WTC11 (cell line): ENCODE results near the gene EIF2D. TPM values are rescaled to one million over a fixed set of nuclear protein-coding genes. Genes with fewer than 3 reads are reported as not detected.
A peak's percentile ranks its signal among the peaks of the same experiment; 100 is the strongest.

Source experiments
- ATAC-seq: fragments of 200-7000 bp; cut with Tn5 transposase; 2 replicates; pipeline ENCODE4 v1.10.0; 2021; ENCODE audit warnings: mild to moderate bottlenecking, moderate library complexity
- CTCF ChIA-PET: fragments of 300-600 bp; sonication (Branson Sonifier 250); formaldehyde crosslinking; loops from one replicate; lab custom pipeline; 2021; ENCODE audit warnings: antibody characterized with exemption; lab: Charles Lee
- POLR2A ChIA-PET: fragments of 350-600 bp; sonication (Branson Sonifier 250); formaldehyde crosslinking; loops from one replicate; lab custom pipeline; 2021; ENCODE audit warnings: antibody characterized with exemption; lab: Charles Lee
- DNase-seq: peaks from one replicate; pipeline ENCODE4 v3.0.0; 2021; ENCODE audit warnings: low spot score
- H3K27ac Mint-ChIP-seq: 2 replicates; pipeline ENCODE4 v1.8.0; 2021; ENCODE audit warnings: mixed read lengths
- H3K27me3 Mint-ChIP-seq: 2 replicates; pipeline ENCODE4 v1.8.0; 2021; ENCODE audit warnings: low read depth, mild to moderate bottlenecking, moderate library complexity, mixed read lengths
- H3K36me3 Mint-ChIP-seq: 2 replicates; pipeline ENCODE4 v1.8.0; 2021; ENCODE audit warnings: mixed read lengths
- H3K4me1 Mint-ChIP-seq: 2 replicates; pipeline ENCODE4 v1.8.0; 2022; ENCODE audit warnings: mixed read lengths
- H3K4me3 Mint-ChIP-seq: 2 replicates; pipeline ENCODE4 v1.8.0; 2021; ENCODE audit warnings: mild to moderate bottlenecking, moderate library complexity, mixed read lengths
- H3K9me3 Mint-ChIP-seq: 2 replicates; pipeline ENCODE4 v1.8.0; 2021; ENCODE audit warnings: mixed read lengths
- E2F4 ChIP-seq: sonication (generic); formaldehyde crosslinking; IDR thresholded peaks from 2 replicates; pipeline ENCODE4 v1.8.1; 2022; ENCODE audit warnings: low read depth, mild to moderate bottlenecking, moderate library complexity, missing genetic modification reagents, borderline replicate concordance
- EMX1 ChIP-seq: fragments of 250-450 bp; sonication (Bioruptor Pico); IDR thresholded peaks from 2 replicates; pipeline ENCODE4 v1.8.0; 2021; ENCODE audit warnings: mild to moderate bottlenecking
- FOXP1 ChIP-seq: sonication (generic); formaldehyde crosslinking; IDR thresholded peaks from 2 replicates; pipeline ENCODE4 v1.8.0; 2022; ENCODE audit warnings: missing genetic modification reagents, mild to moderate bottlenecking, moderate library complexity, borderline replicate concordance
- GRHL2 ChIP-seq: fragments of 250-450 bp; sonication (Bioruptor Pico); IDR thresholded peaks from 2 replicates; pipeline ENCODE4 v1.8.0; 2022; ENCODE audit warnings: mild to moderate bottlenecking, moderate library complexity; ENCODE audit not compliant: insufficient replicate concordance, severe bottlenecking
- NR1H2 ChIP-seq: sonication (generic); formaldehyde crosslinking; IDR thresholded peaks from 2 replicates; pipeline ENCODE4 v1.9.0; 2021; ENCODE audit warnings: mild to moderate bottlenecking, moderate library complexity, missing genetic modification reagents
- TP53 ChIP-seq: sonication (generic); formaldehyde crosslinking; IDR thresholded peaks from 2 replicates; pipeline ENCODE4 v1.8.1; 2023; ENCODE audit warnings: mild to moderate bottlenecking, missing genetic modification reagents
- ZBTB21 ChIP-seq: sonication (generic); formaldehyde crosslinking; IDR thresholded peaks from 2 replicates; pipeline ENCODE4 v1.8.1; 2023; ENCODE audit warnings: mild to moderate bottlenecking, missing genetic modification reagents, borderline replicate concordance
- ZNF121 ChIP-seq: sonication (generic); formaldehyde crosslinking; IDR thresholded peaks from 2 replicates; pipeline ENCODE4 v1.8.0; 2023; ENCODE audit warnings: missing genetic modification reagents
- ZNF232 ChIP-seq: sonication (generic); formaldehyde crosslinking; IDR thresholded peaks from 2 replicates; pipeline ENCODE4 v1.8.0; 2022; ENCODE audit warnings: mild to moderate bottlenecking, missing genetic modification reagents
- ZNF263 ChIP-seq: sonication (generic); formaldehyde crosslinking; IDR thresholded peaks from 2 replicates; pipeline ENCODE4 v1.8.1; 2022; ENCODE audit warnings: low read depth, mild to moderate bottlenecking, moderate library complexity, missing genetic modification reagents
- ZNF416 ChIP-seq: fragments of 250-450 bp; sonication (Bioruptor Pico); IDR thresholded peaks from 2 replicates; pipeline ENCODE4 v1.9.0; 2021; ENCODE audit warnings: mild to moderate bottlenecking, inconsistent platforms
- total RNA-seq: library from RNA; stranded (reverse); gene quantifications from 3 replicates; pipeline ENCODE4 v1.2.3, GENCODE V29; 2021
- TF ChIP-seq, protein P1 (sequence below): fragments of 250-450 bp; sonication (Bioruptor Pico); conservative IDR thresholded peaks from 2 replicates; pipeline ENCODE4 v1.9.0; 2021; ENCODE audit warnings: mild to moderate bottlenecking
- TF ChIP-seq, protein P2 (sequence below): sonication (generic); formaldehyde crosslinking; IDR thresholded peaks from 2 replicates; pipeline ENCODE4 v1.8.0; 2022; ENCODE audit warnings: mild to moderate bottlenecking, missing genetic modification reagents
- TF ChIP-seq, protein P3 (sequence below): sonication (generic); formaldehyde crosslinking; IDR thresholded peaks from 2 replicates; pipeline ENCODE4 v1.8.0; 2022; ENCODE audit warnings: mild to moderate bottlenecking, missing genetic modification reagents
- TF ChIP-seq, protein P4 (sequence below): sonication (generic); formaldehyde crosslinking; IDR thresholded peaks from 2 replicates; pipeline ENCODE4 v1.8.0; 2022; ENCODE audit warnings: mild to moderate bottlenecking, missing genetic modification reagents
- TF ChIP-seq, protein P5 (sequence below): sonication (generic); formaldehyde crosslinking; IDR thresholded peaks from 2 replicates; pipeline ENCODE4 v1.8.0; 2022; ENCODE audit warnings: missing genetic modification reagents
- TF ChIP-seq, protein P6 (sequence below): sonication (generic); formaldehyde crosslinking; IDR thresholded peaks from 2 replicates; pipeline ENCODE4 v1.8.1; 2023; ENCODE audit warnings: mild to moderate bottlenecking, moderate library complexity, missing genetic modification reagents

Gene EIF2D
- total RNA-seq, 1 experiment from 2014 or later, result 35.7 TPM

GRCh38 chr1:206647224-206647623 lies 35.0 kb upstream of the EIF2D start (continued):
- TF ChIP-seq, protein P1, sequence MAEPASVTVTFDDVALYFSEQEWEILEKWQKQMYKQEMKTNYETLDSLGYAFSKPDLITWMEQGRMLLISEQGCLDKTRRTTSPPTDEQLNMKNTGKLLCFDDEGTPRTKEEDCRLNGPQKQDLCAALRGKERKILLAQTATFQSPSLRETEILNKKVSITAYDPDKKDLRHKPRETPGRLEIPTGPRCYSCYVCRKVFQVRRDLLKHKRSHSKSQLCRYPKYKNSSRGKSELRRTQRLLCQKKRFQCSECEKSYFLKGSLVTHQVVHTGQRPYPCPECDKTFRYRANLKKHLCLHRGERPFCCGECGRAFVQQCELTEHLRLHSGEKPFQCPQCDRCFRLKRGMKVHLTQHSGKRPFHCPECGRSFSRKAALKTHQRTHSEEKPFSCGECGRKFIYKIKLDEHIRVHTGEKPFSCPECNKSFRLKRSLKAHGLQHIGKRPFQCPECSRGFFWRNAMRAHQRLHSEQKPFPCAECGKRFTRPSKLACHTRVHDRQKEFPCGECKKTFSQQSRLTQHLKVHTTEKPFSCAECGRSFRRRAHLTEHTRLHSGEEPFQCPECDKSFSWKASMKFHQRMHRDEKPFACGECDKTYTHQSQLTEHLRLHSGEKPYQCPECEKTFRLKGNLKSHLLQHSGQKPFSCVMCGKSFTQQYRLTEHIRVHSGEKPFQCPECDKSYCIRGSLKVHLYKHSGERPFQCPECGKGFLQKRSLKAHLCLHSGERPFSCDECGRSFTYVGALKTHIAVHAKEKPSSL, result no peak
- TF ChIP-seq ZNF263 (CRISPR knock-in tag) (no peak), ZBTB21 (CRISPR knock-in tag) (no peak), E2F4 (CRISPR knock-in tag) (no peak), GRHL2 (CRISPR knock-in tag) (no peak), NR1H2 (CRISPR knock-in tag) (no peak), ZNF121 (CRISPR knock-in tag) (no peak)

DNA sequence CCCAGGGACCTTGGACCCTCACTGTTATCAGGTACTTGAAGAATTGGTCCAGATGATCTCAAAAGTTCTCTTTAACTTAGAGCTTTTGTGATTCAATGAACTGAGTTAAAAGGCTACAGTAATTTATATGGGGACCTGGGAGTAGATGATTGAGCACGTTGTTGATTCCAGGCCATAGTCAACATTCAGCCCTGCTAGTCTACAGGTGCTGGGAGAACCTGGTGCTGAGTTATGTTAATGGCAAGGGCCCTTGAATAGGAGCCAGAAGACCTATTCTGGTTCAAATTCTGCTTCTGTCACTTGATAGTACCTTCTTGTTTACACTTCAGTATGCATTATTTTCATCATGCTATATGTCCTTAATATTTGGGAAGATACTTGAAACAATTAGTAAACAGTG lies 34.2 kb upstream of the EIF2D start:
- POLR2A ChIA-PET, result interaction anchor here (1.0 kb wide), 1 partner anchor 11 kb away, joined by 3 read pairs; the partner anchor contains the start of gene DYRK3
- H3K4me3 Mint-ChIP-seq, result no peak overlapping the region
- CTCF ChIA-PET, result interaction anchor here (0.6 to 5.0 kb wide), 7 partner anchors 11 to 100 kb away, joined by 3 to 18 read pairs (median 5); partner anchors contain the start of gene DYRK3

GRCh38 chr1:206643118-206643698 lies 30.9 kb upstream of the EIF2D start:
- H3K9me3 Mint-ChIP-seq, result no peaks in the 10 kb centered on the region
- peaks cover 13% of the 10 kb centered on the region for H3K4me1 Mint-ChIP-seq
- no peaks in the 10 kb centered on the region for H3K27me3 Mint-ChIP-seq
- no peak overlapping the region for H3K27ac Mint-ChIP-seq
- POLR2A ChIA-PET, result no interaction called here
- no peak overlapping the region for H3K4me3 Mint-ChIP-seq
- no peak for ATAC-seq
- DNase-seq, result no peak
- H3K36me3 Mint-ChIP-seq, result peaks cover 13% of the 10 kb centered on the region
- CTCF ChIA-PET, result interaction anchor here (0.6 to 0.9 kb wide), 2 partner anchors 11 to 21 kb away, joined by 3 read pairs; no protein-coding TSS in a partner anchor
- TF ChIP-seq ZNF232 (CRISPR knock-in tag) (no peak), FOXP1 (no peak), ZBTB21 (CRISPR knock-in tag) (no peak), ZNF416 (CRISPR knock-in tag) (no peak), EMX1 (CRISPR knock-in tag) (no peak)
- TF ChIP-seq, protein P2, sequence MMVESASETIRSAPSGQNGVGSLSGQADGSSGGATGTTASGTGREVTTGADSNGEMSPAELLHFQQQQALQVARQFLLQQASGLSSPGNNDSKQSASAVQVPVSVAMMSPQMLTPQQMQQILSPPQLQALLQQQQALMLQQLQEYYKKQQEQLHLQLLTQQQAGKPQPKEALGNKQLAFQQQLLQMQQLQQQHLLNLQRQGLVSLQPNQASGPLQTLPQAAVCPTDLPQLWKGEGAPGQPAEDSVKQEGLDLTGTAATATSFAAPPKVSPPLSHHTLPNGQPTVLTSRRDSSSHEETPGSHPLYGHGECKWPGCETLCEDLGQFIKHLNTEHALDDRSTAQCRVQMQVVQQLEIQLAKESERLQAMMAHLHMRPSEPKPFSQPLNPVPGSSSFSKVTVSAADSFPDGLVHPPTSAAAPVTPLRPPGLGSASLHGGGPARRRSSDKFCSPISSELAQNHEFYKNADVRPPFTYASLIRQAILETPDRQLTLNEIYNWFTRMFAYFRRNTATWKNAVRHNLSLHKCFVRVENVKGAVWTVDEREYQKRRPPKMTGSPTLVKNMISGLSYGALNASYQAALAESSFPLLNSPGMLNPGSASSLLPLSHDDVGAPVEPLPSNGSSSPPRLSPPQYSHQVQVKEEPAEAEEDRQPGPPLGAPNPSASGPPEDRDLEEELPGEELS (CRISPR knock-in tag), result no peak
- TF ChIP-seq, protein P3, sequence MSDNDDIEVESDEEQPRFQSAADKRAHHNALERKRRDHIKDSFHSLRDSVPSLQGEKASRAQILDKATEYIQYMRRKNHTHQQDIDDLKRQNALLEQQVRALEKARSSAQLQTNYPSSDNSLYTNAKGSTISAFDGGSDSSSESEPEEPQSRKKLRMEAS (CRISPR knock-in tag), result no peak
- TF ChIP-seq, protein P4, sequence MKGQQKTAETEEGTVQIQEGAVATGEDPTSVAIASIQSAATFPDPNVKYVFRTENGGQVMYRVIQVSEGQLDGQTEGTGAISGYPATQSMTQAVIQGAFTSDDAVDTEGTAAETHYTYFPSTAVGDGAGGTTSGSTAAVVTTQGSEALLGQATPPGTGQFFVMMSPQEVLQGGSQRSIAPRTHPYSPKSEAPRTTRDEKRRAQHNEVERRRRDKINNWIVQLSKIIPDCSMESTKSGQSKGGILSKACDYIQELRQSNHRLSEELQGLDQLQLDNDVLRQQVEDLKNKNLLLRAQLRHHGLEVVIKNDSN (CRISPR knock-in tag), result no peak

More for the DNA sequence above, 34.2 kb upstream of the EIF2D start:
- TF ChIP-seq, protein P5, sequence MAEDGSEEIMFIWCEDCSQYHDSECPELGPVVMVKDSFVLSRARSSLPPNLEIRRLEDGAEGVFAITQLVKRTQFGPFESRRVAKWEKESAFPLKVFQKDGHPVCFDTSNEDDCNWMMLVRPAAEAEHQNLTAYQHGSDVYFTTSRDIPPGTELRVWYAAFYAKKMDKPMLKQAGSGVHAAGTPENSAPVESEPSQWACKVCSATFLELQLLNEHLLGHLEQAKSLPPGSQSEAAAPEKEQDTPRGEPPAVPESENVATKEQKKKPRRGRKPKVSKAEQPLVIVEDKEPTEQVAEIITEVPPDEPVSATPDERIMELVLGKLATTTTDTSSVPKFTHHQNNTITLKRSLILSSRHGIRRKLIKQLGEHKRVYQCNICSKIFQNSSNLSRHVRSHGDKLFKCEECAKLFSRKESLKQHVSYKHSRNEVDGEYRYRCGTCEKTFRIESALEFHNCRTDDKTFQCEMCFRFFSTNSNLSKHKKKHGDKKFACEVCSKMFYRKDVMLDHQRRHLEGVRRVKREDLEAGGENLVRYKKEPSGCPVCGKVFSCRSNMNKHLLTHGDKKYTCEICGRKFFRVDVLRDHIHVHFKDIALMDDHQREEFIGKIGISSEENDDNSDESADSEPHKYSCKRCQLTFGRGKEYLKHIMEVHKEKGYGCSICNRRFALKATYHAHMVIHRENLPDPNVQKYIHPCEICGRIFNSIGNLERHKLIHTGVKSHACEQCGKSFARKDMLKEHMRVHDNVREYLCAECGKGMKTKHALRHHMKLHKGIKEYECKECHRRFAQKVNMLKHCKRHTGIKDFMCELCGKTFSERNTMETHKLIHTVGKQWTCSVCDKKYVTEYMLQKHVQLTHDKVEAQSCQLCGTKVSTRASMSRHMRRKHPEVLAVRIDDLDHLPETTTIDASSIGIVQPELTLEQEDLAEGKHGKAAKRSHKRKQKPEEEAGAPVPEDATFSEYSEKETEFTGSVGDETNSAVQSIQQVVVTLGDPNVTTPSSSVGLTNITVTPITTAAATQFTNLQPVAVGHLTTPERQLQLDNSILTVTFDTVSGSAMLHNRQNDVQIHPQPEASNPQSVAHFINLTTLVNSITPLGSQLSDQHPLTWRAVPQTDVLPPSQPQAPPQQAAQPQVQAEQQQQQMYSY (CRISPR knock-in tag), result peak; percentile 50
- no peak for TF ChIP-seq TP53 (CRISPR knock-in tag)
- TF ChIP-seq, protein P6, sequence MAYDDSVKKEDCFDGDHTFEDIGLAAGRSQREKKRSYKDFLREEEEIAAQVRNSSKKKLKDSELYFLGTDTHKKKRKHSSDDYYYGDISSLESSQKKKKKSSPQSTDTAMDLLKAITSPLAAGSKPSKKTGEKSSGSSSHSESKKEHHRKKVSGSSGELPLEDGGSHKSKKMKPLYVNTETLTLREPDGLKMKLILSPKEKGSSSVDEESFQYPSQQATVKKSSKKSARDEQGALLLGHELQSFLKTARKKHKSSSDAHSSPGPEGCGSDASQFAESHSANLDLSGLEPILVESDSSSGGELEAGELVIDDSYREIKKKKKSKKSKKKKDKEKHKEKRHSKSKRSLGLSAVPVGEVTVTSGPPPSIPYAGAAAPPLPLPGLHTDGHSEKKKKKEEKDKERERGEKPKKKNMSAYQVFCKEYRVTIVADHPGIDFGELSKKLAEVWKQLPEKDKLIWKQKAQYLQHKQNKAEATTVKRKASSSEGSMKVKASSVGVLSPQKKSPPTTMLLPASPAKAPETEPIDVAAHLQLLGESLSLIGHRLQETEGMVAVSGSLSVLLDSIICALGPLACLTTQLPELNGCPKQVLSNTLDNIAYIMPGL (CRISPR knock-in tag), result no peak
- no peak for TF ChIP-seq ZNF121 (CRISPR knock-in tag)
- no peak for DNase-seq
- no peaks in the 10 kb centered on the region for H3K9me3 Mint-ChIP-seq
- H3K4me1 Mint-ChIP-seq, result peaks cover 13% of the 10 kb centered on the region
- H3K36me3 Mint-ChIP-seq, result peaks cover 13% of the 10 kb centered on the region
- peak overlapping the region; percentile 66; the same call in 1 of the 2 replicates for H3K27ac Mint-ChIP-seq
- peak; percentile 93 for ATAC-seq
- no peaks in the 10 kb centered on the region for H3K27me3 Mint-ChIP-seq
